HFFc6 (cell line): ENCODE measurements around the gene SLC37A3. TPM values are rescaled to one million over a fixed set of nuclear protein-coding genes. Genes with fewer than 3 reads are reported as not detected.
A peak's percentile ranks its signal among the peaks of the same experiment; 100 is the strongest.

ENCODE experiments used
- DNase-seq: peaks from one replicate; pipeline ENCODE4 v3.0.0-alpha.2; 2018
- H3K27ac Mint-ChIP-seq: 2 replicates; pipeline ENCODE4 v1.8.0; 2020; ENCODE audit warnings: mild to moderate bottlenecking, mixed read lengths
- H3K27me3 Mint-ChIP-seq: 2 replicates; pipeline ENCODE4 v1.8.0; 2021; ENCODE audit warnings: mild to moderate bottlenecking, moderate library complexity, mixed read lengths; ENCODE audit not compliant: insufficient read depth
- H3K36me3 Mint-ChIP-seq: 2 replicates; pipeline ENCODE4 v1.8.0; 2021; ENCODE audit warnings: low read depth, mixed read lengths
- H3K4me1 Mint-ChIP-seq: 2 replicates; pipeline ENCODE4 v1.8.0; 2020; ENCODE audit warnings: low read depth, mixed read lengths
- H3K4me3 Mint-ChIP-seq: 2 replicates; pipeline ENCODE4 v1.8.0; 2020; ENCODE audit warnings: mild to moderate bottlenecking, moderate library complexity, mixed read lengths
- H3K9me3 Mint-ChIP-seq: 2 replicates; pipeline ENCODE4 v1.8.0; 2020; ENCODE audit warnings: mild to moderate bottlenecking, mixed read lengths
- total RNA-seq, 6 experiments: library from RNA; stranded (reverse); fragmentation: NEBNext Ultra II Directional; extraction: Animal tissue kit (Norgen Biotek cat#: 25700); gene quantifications; 2 replicates in 1 of 6; 3 replicates in 5 of 6; pipeline ENCODE4 v1.2.3, GENCODE V29; 2021
- TF ChIP-seq, protein P1 (sequence below): fragments of 200-600 bp; sonication (generic); IDR thresholded peaks from 2 replicates; pipeline ENCODE4 v1.5.0; 2021; ENCODE audit warnings: antibody characterized with exemption, mild to moderate bottlenecking

SLC37A3 gene
- total RNA-seq, 6 experiments from 2014 or later, result 26.3 to 32.8 (median 27.1) TPM

DNA sequence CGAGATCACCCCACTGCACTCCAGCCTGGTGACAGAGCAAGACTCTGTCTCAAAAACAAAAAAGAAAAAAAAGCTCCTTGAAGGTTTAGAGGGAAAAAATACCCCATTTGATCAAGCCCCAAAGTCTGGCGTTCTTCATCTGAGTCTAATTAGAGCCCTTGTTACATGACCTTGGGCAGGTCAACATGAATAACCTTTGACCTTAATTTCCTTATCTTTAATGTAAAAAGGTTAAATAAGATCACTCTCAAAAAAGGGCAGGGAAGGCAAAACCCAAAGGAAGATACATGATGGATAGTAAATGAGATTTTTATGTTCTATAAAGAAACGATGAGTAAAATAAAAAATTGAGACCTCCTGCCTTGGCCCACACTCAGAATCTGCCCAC is 40.3 kb downstream of the SLC37A3 start:
- Mint-ChIP-seq H3K4me1 (no peaks in the 10 kb centered on the region; the same call in 1 of the 2 replicates), H3K4me3 (no peak overlapping the region), H3K36me3 (peaks cover 20% of the 10 kb centered on the region), H3K27ac (no peak overlapping the region), H3K27me3 (no peaks in the 10 kb centered on the region; the same call in 1 of the 2 replicates), H3K9me3 (peaks cover 3% of the 10 kb centered on the region; the same call in 1 of the 2 replicates)
- DNase-seq, result no peak
- TF ChIP-seq, protein P1, sequence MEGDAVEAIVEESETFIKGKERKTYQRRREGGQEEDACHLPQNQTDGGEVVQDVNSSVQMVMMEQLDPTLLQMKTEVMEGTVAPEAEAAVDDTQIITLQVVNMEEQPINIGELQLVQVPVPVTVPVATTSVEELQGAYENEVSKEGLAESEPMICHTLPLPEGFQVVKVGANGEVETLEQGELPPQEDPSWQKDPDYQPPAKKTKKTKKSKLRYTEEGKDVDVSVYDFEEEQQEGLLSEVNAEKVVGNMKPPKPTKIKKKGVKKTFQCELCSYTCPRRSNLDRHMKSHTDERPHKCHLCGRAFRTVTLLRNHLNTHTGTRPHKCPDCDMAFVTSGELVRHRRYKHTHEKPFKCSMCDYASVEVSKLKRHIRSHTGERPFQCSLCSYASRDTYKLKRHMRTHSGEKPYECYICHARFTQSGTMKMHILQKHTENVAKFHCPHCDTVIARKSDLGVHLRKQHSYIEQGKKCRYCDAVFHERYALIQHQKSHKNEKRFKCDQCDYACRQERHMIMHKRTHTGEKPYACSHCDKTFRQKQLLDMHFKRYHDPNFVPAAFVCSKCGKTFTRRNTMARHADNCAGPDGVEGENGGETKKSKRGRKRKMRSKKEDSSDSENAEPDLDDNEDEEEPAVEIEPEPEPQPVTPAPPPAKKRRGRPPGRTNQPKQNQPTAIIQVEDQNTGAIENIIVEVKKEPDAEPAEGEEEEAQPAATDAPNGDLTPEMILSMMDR, result no peak

DNA sequence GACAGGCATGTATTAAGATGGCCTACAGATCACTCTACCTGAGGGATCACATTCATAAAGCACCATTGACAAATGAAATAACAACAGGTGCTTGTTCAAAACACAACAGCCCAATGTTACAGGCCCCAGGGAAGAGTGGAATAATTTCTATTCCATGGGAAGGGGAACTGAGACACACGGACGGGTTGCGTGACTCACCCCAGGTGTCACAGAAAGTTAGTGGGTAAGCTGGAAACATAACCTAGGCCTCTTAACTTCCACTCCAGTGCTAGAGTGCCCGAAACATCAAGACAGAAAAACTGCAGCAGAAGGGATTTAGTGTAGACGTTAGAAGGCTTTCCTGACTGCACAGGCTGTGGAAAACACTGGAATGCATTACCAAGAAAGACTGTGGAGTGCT is 48.3 kb downstream of the SLC37A3 start:
- TF ChIP-seq, protein P1, result no peak
- no peak for DNase-seq
- no peak overlapping the region for H3K4me3 Mint-ChIP-seq
- H3K4me1 Mint-ChIP-seq, result peaks cover 17% of the 10 kb centered on the region
- no peak overlapping the region for H3K27ac Mint-ChIP-seq
- H3K27me3 Mint-ChIP-seq, result no peaks in the 10 kb centered on the region; the same call in 1 of the 2 replicates
- H3K36me3 Mint-ChIP-seq, result peaks cover 8% of the 10 kb centered on the region; the same call in 1 of the 2 replicates
- H3K9me3 Mint-ChIP-seq, result no peaks in the 10 kb centered on the region

DNA sequence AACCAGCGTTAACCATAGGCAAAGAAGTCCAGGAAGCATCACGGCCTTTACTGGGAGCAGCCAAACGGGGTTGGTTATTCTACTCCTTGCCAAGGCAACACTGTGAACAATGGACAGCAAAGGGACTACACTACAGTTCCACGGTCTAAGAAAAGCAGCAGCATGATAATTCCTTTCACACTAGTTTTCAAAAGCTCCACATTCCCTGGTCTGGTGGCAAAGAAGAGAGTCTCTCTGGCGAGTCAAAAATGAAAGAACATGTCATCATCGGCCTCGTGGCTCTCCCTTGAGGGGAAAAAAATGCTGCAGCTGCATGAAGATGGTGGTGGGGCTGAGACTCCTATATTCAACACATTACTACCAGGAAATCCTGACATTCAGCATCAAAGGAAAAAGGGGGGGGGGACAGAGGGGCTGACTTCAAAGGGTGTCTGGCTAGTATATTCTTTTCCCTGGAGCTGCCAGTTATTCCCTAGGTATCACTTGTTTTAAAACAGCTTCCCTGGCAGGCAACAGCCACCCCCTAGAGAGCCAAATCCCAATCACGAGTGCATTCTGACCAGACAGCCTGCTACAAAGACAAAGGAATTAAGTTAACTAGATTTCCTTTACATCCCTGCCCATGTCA is 49.1 kb downstream of the SLC37A3 start:
- Mint-ChIP-seq H3K27ac (peak overlapping the region; percentile 73), H3K4me3 (peak overlapping the region; percentile 65; the same call in 1 of the 2 replicates)

DNA sequence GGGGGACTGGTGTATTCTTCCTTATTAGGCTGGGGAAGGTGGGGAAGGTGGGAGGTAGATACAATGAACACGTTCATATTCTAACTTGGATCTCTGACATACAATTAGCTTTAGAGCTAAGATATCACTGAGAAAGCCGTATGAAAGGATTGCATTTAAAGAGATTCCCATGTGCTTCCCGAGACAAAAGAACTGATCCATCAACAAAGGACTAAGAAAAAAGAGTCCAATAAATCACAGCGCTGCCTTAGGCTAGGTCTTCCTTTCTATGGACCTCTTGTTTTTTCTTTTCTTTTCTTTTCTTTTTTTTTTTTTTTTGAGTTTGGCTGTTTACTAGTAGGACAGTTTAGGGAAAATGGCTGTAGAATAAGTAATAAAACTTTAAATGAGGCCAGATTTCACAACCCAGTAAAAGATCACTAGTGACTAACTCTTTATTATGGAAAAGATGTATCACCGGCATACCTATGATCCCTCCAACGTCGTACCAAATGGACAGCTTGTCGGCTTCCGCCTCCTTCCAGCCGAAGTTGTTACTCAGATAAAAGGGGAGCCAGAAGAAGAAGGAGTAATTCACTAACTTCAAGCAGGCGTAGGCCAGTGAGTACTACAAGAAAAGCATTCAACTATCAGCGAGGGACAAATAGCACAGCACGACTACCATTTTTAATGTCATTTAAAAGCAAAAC is 50.0 kb downstream of the SLC37A3 start:
- peak; percentile 9 for DNase-seq
- H3K36me3 Mint-ChIP-seq, result peaks cover 8% of the 10 kb centered on the region; the same call in 1 of the 2 replicates
- H3K4me3 Mint-ChIP-seq, result peak overlapping the region; percentile 4; the same call in 1 of the 2 replicates
- H3K4me1 Mint-ChIP-seq, result peaks cover 23% of the 10 kb centered on the region
- H3K27me3 Mint-ChIP-seq, result no peaks in the 10 kb centered on the region; the same call in 1 of the 2 replicates
- TF ChIP-seq, protein P1, result no peak
- peak overlapping the region; percentile 73 for H3K27ac Mint-ChIP-seq
- no peaks in the 10 kb centered on the region for H3K9me3 Mint-ChIP-seq

More for the DNA sequence above, 49.1 kb downstream of the SLC37A3 start:
- H3K27me3 Mint-ChIP-seq, result no peaks in the 10 kb centered on the region; the same call in 1 of the 2 replicates
- TF ChIP-seq, protein P1, result no peak
- DNase-seq, result no peak
- peaks cover 17% of the 10 kb centered on the region for H3K4me1 Mint-ChIP-seq
- H3K36me3 Mint-ChIP-seq, result peaks cover 8% of the 10 kb centered on the region; the same call in 1 of the 2 replicates
- H3K9me3 Mint-ChIP-seq, result no peaks in the 10 kb centered on the region

DNA sequence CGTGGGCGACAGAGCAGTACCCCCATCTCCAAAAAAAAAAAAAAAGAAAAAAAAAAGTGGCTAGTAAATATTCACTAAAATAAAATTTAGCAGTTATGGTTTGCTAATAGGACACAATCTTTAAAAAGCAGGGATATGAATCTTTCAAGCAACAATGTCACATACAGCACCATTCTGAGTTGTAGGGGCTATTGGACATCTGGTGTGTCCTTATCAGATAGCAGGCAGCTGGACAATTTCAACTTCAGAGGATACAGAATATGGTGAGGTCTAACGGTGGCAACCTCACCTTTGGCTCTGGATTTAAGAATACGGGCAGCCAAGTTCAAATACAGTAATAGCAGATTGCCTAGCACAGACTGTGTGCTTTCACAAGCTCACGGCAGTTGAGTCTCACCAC is 51.1 kb downstream of the SLC37A3 start:
- TF ChIP-seq, protein P1, result no peak
- no peak overlapping the region for H3K4me3 Mint-ChIP-seq
- H3K4me1 Mint-ChIP-seq, result peaks cover 33% of the 10 kb centered on the region
- H3K27ac Mint-ChIP-seq, result no peak overlapping the region
- H3K27me3 Mint-ChIP-seq, result no peaks in the 10 kb centered on the region; the same call in 1 of the 2 replicates
- peaks cover 12% of the 10 kb centered on the region; the same call in 1 of the 2 replicates for H3K36me3 Mint-ChIP-seq
- H3K9me3 Mint-ChIP-seq, result no peaks in the 10 kb centered on the region
- no peak for DNase-seq
